ENCODE data around the gene KREMEN2. TPM values are rescaled to one million over a fixed set of nuclear protein-coding genes. Genes with fewer than 3 reads are reported as not detected.

The KREMEN2 gene, protein sequence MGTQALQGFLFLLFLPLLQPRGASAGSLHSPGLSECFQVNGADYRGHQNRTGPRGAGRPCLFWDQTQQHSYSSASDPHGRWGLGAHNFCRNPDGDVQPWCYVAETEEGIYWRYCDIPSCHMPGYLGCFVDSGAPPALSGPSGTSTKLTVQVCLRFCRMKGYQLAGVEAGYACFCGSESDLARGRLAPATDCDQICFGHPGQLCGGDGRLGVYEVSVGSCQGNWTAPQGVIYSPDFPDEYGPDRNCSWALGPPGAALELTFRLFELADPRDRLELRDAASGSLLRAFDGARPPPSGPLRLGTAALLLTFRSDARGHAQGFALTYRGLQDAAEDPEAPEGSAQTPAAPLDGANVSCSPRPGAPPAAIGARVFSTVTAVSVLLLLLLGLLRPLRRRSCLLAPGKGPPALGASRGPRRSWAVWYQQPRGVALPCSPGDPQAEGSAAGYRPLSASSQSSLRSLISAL
- total RNA-seq (2022; extraction: Qiagen RNA extraction; ENCODE audit: low read depth): 1.3 to 3.0 TPM (median 2.3 TPM) in 5 replicates

GRCh38 chr16:2963723-2964474 lies at the start of gene KREMEN2:
TSS of gene KREMEN2 (plus strand) at chr16:2964275. CDS start at chr16:2964521, 246 bp downstream.

GRCh38 chr16:2968738-2969544 lies 4.9 kb downstream of the KREMEN2 start, which contains the start of gene PAQR4:
TSS of gene PAQR4 (plus strand) at chr16:2969348. CDS start at chr16:2969675, 327 bp downstream.

DNA sequence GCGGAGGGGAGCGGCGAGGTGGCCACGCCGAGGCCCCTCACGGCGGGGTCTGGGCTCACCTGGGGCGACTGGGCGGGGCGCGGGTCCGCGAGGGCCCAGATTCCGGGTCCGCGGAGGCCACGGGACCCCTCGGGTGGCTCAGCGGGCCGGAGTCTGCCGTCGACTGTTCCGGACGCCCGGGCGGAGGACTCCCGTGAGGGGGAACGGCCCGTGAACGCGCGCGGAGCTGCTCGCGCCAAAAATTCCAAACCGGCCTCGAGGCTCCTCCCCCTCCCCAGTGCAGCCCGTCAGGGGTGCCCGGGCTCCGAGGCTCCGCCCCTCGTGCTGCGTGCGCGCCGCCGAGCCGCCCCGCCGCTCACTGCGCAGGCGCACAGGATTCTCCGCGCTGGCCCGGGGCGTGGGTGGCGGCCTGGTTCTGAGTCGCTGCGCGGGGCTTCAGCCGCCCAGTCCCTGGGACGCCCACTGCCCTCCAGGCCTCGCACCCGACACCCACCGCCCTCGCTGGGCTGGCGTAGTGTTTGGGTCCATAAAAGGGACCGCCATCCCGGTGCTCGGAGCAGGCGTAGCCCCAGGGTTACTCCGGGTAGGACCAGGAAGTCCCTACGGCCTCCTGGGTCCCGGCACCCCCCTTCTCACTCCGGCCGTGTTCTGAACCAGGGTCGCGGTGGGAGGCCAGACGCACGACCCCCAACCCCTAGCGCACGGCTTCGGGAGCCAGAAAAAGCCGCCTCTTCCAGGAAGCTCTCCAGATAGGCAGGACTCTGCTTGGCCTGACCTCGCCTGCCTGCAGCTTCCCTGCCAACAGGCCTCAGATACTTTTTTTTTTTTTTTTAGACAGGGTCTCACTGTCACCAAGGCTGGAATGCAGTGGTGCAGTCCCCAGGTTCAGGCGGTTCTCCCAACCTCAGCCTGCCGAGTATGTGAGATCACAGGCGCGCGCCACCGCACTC lies 16.4 kb downstream of the KREMEN2 start, which contains the start of gene PKMYT1:
TSS of gene PKMYT1 (minus strand) at position 220 of the 950 bp plus-strand sequence. CDS start 789 bp downstream, outside the sequence.

GRCh38 chr16:3012828-3013420 lies 48.8 kb downstream of the KREMEN2 start, which contains the start of gene CLDN9:
TSS of gene CLDN9 (plus strand) at chr16:3012923. CDS start at chr16:3013363, 440 bp downstream.

Other genes with a start within 250 kb of the KREMEN2 start
- 0.71 to 1.9 TPM (median 1.3 TPM) in 5 replicates for gene PRSS27, start 244.1 kb upstream of the KREMEN2 start, total RNA-seq (2022; extraction: Qiagen RNA extraction; ENCODE audit: low read depth)
- gene SRRM2, start 211.6 kb upstream of the KREMEN2 start, total RNA-seq (2022; extraction: Qiagen RNA extraction; ENCODE audit: low read depth): 305 to 408 TPM (median 384 TPM) in 5 replicates
- 488 to 558 TPM (median 510 TPM) in 5 replicates for gene ELOB, start 187.0 kb upstream of the KREMEN2 start, total RNA-seq (2022; extraction: Qiagen RNA extraction; ENCODE audit: low read depth)
- not detected in 5 replicates for gene PRSS33, start 176.7 kb upstream of the KREMEN2 start, total RNA-seq (2022; extraction: Qiagen RNA extraction; ENCODE audit: low read depth)
- gene PRSS41, start 165.8 kb upstream of the KREMEN2 start, total RNA-seq (2022; extraction: Qiagen RNA extraction; ENCODE audit: low read depth): not detected in 5 replicates
- 0.15 TPM in 1 of 5 replicates, not detected in the others for gene PRSS21, start 147.0 kb upstream of the KREMEN2 start, total RNA-seq (2022; extraction: Qiagen RNA extraction; ENCODE audit: low read depth)
- gene ZG16B, start 134.0 kb upstream of the KREMEN2 start, total RNA-seq (2022; extraction: Qiagen RNA extraction; ENCODE audit: low read depth): 0.61 to 1.3 TPM (median 1.00 TPM) in 5 replicates
- gene PRSS22, start 106.1 kb upstream of the KREMEN2 start, total RNA-seq (2022; extraction: Qiagen RNA extraction; ENCODE audit: low read depth): 0.39 to 1.4 TPM (median 1.3 TPM) in 5 replicates
- gene FLYWCH2, start 81.1 kb upstream of the KREMEN2 start, total RNA-seq (2022; extraction: Qiagen RNA extraction; ENCODE audit: low read depth): 46.6 to 54.3 TPM (median 52.3 TPM) in 5 replicates
- gene FLYWCH1, start 52.3 kb upstream of the KREMEN2 start, total RNA-seq (2022; extraction: Qiagen RNA extraction; ENCODE audit: low read depth): 19.4 to 31.3 TPM (median 26.1 TPM) in 5 replicates
- 32.0 to 45.1 TPM (median 41.2 TPM) in 5 replicates for gene PAQR4, start 5.1 kb downstream of the KREMEN2 start, total RNA-seq (2022; extraction: Qiagen RNA extraction; ENCODE audit: low read depth)
- gene PKMYT1, start 16.2 kb downstream of the KREMEN2 start, total RNA-seq (2022; extraction: Qiagen RNA extraction; ENCODE audit: low read depth): 65.1 to 89.9 TPM (median 84.9 TPM) in 5 replicates
- gene CLDN9, start 48.6 kb downstream of the KREMEN2 start, total RNA-seq (2022; extraction: Qiagen RNA extraction; ENCODE audit: low read depth): 0.23 to 0.48 TPM (median 0.29 TPM) in 5 replicates
- gene CLDN6, start 53.9 kb downstream of the KREMEN2 start, total RNA-seq (2022; extraction: Qiagen RNA extraction; ENCODE audit: low read depth): 0.24 to 0.57 TPM (median 0.48 TPM) in 5 replicates
- 446 to 645 TPM (median 558 TPM) in 5 replicates for gene TNFRSF12A, start 56.1 kb downstream of the KREMEN2 start, total RNA-seq (2022; extraction: Qiagen RNA extraction; ENCODE audit: low read depth)
- gene HCFC1R1, start 59.7 kb downstream of the KREMEN2 start, total RNA-seq (2022; extraction: Qiagen RNA extraction; ENCODE audit: low read depth): 212 to 248 TPM (median 240 TPM) in 5 replicates
- 25.3 to 35.1 TPM (median 31.9 TPM) in 5 replicates for gene THOC6, start 59.8 kb downstream of the KREMEN2 start, total RNA-seq (2022; extraction: Qiagen RNA extraction; ENCODE audit: low read depth)
- not detected in 5 replicates for gene BICDL2, start 72.7 kb downstream of the KREMEN2 start, total RNA-seq (2022; extraction: Qiagen RNA extraction; ENCODE audit: low read depth)
- 0.81 to 1.2 TPM (median 0.90 TPM) in 5 replicates for gene MMP25, start 82.3 kb downstream of the KREMEN2 start, total RNA-seq (2022; extraction: Qiagen RNA extraction; ENCODE audit: low read depth)
- gene IL32, start 101.4 kb downstream of the KREMEN2 start, total RNA-seq (2022; extraction: Qiagen RNA extraction; ENCODE audit: low read depth): 21.6 to 35.8 TPM (median 29.8 TPM) in 5 replicates
- 0.33 TPM in 1 of 5 replicates, not detected in the others for gene ZSCAN10, start 135.0 kb downstream of the KREMEN2 start, total RNA-seq (2022; extraction: Qiagen RNA extraction; ENCODE audit: low read depth)
- gene ZNF205, start 148.3 kb downstream of the KREMEN2 start, total RNA-seq (2022; extraction: Qiagen RNA extraction; ENCODE audit: low read depth): 10.8 to 15.4 TPM (median 14.6 TPM) in 5 replicates
- gene ZNF213, start 170.8 kb downstream of the KREMEN2 start, total RNA-seq (2022; extraction: Qiagen RNA extraction; ENCODE audit: low read depth): 9.1 to 12.0 TPM (median 11.5 TPM) in 5 replicates
- gene OR1F1, start 223.9 kb downstream of the KREMEN2 start, total RNA-seq (2022; extraction: Qiagen RNA extraction; ENCODE audit: low read depth): 0.18 to 0.67 TPM (median 0.35 TPM) in 4 of 5 replicates, not detected in the other